ENCODE results near the gene DCLK3. TPM values are rescaled to one million over a fixed set of nuclear protein-coding genes. Genes with fewer than 3 reads are reported as not detected.
A peak's percentile ranks its signal among the peaks of the same experiment; 100 is the strongest.

Gene DCLK3
- total RNA-seq, 1 donor from 2014 or later, result not detected

- no peak overlapping the region for H3K4me3 Mint-ChIP-seq
- no peaks in the 10 kb centered on the region for H3K36me3 Mint-ChIP-seq (ENCODE audit: low read depth)
- peak; percentile 37 for DNase-seq
- H3K27ac Mint-ChIP-seq, result no peak overlapping the region
- H3K9me3 Mint-ChIP-seq, result no peaks in the 10 kb centered on the region
- intact Hi-C loops (cut with micrococcal nuclease), result no loop called here
- H3K27me3 Mint-ChIP-seq, result peaks cover 35% of the 10 kb centered on the region
- no peaks in the 10 kb centered on the region for H3K4me1 Mint-ChIP-seq
Measured at GRCh38 chr3:36786921-36787890, 22.9 kb upstream of the DCLK3 start.

- H3K27ac Mint-ChIP-seq, result no peak overlapping the region
- H3K27me3 Mint-ChIP-seq, result peaks cover 28% of the 10 kb centered on the region
- no peak overlapping the region for H3K4me3 Mint-ChIP-seq
- no peaks in the 10 kb centered on the region for H3K4me1 Mint-ChIP-seq
- intact Hi-C loops (cut with micrococcal nuclease), result no loop called here
- H3K36me3 Mint-ChIP-seq (ENCODE audit: low read depth), result no peaks in the 10 kb centered on the region
- no peaks in the 10 kb centered on the region for H3K9me3 Mint-ChIP-seq
- no peak for DNase-seq
Measured at GRCh38 chr3:36784138-36784635, 19.8 kb upstream of the DCLK3 start.

- Mint-ChIP-seq H3K36me3 (ENCODE audit: low read depth) (no peaks in the 10 kb centered on the region), H3K9me3 (no peaks in the 10 kb centered on the region), H3K4me1 (no peaks in the 10 kb centered on the region), H3K27ac (no peak overlapping the region), H3K27me3 (peaks cover 34% of the 10 kb centered on the region), H3K4me3 (no peak overlapping the region)
- intact Hi-C loops (cut with micrococcal nuclease), result no loop called here
- peak; percentile 46 for DNase-seq
Measured at GRCh38 chr3:36777424-36778218, 13.3 kb upstream of the DCLK3 start.

DNA sequence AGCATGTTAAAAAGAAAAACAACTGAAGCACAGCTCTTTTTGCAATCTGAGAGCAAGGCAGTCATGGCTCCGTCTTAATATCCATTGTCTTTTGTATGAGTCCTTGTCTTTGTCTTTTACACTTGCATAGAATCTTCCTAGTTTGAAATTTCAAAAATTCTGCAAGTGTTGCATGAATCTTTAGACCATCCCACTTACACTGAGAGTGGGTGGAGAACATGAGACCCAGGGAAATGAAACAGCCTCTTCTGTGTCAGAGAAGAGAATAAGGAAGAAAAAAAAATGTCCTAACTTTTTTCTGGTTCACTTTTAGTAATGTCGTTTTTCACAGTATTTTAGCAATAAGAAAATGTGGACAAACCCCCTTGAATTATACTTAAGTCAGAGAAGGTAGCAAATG lies 12.1 kb upstream of the DCLK3 start:
- no peaks in the 10 kb centered on the region for H3K36me3 Mint-ChIP-seq (ENCODE audit: low read depth)
- no peaks in the 10 kb centered on the region for H3K4me1 Mint-ChIP-seq
- peak; percentile 3 for DNase-seq
- intact Hi-C loops (cut with micrococcal nuclease), result no loop called here
- no peak overlapping the region for H3K27ac Mint-ChIP-seq
- peaks cover 32% of the 10 kb centered on the region for H3K27me3 Mint-ChIP-seq
- H3K4me3 Mint-ChIP-seq, result no peak overlapping the region
- H3K9me3 Mint-ChIP-seq, result no peaks in the 10 kb centered on the region

GRCh38 chr3:36774052-36774451 lies 9.7 kb upstream of the DCLK3 start:
- Mint-ChIP-seq H3K4me1 (no peaks in the 10 kb centered on the region), H3K9me3 (no peaks in the 10 kb centered on the region), H3K36me3 (ENCODE audit: low read depth) (no peaks in the 10 kb centered on the region), H3K27ac (no peak overlapping the region), H3K4me3 (no peak overlapping the region), H3K27me3 (peaks cover 46% of the 10 kb centered on the region)
- intact Hi-C loops (cut with micrococcal nuclease), result no loop called here
- DNase-seq, result peak; percentile 2

DNA sequence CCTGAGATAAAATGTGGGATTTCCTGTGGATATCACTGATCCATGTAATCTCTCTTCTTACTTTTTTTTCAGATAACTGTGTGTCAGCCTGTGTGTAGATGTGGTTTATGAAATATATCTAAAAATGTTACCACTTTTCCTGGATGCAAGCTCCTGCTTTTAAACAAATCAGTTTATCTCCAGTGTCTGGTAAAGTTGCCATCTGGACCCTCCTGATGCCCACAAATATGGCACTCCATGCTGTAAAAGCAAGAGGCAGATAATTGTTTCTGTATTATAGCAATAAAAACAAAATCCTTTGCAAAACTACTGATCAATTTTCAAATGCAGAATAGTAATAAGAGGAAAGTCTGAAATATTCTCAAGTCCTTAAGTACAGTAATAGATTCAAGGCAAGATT lies 7.6 kb upstream of the DCLK3 start:
- no peaks in the 10 kb centered on the region for H3K9me3 Mint-ChIP-seq
- H3K4me1 Mint-ChIP-seq, result no peaks in the 10 kb centered on the region
- no peak overlapping the region for H3K27ac Mint-ChIP-seq
- no peak for DNase-seq
- H3K27me3 Mint-ChIP-seq, result peaks cover 52% of the 10 kb centered on the region
- intact Hi-C loops (cut with micrococcal nuclease), result no loop called here
- no peak overlapping the region for H3K4me3 Mint-ChIP-seq
- H3K36me3 Mint-ChIP-seq (ENCODE audit: low read depth), result no peaks in the 10 kb centered on the region

DNA sequence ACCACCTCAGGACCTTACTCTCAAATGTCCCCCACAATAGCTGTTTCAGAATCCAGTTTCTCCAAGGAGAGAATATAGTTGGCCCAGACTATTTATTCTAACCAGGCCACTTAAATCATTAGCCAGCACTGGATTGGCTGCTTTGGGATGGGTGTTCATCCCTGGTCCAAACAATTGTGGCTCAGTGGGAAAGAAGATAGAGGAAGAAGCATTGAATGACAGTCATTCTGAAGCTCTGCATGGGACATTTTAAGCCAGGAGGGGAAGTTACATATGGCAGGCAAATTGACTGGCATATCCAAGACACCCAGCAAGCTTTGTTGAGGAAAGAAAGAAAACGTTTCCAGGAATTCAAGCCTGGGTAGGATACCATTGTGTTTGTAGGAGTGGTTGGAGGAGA lies 5.6 kb upstream of the DCLK3 start:
- intact Hi-C loops (cut with micrococcal nuclease), result no loop called here
- Mint-ChIP-seq H3K36me3 (ENCODE audit: low read depth) (no peaks in the 10 kb centered on the region), H3K4me1 (no peaks in the 10 kb centered on the region), H3K9me3 (no peaks in the 10 kb centered on the region), H3K27ac (no peak overlapping the region), H3K27me3 (peaks cover 53% of the 10 kb centered on the region), H3K4me3 (no peak overlapping the region)
- DNase-seq, result no peak

DNA sequence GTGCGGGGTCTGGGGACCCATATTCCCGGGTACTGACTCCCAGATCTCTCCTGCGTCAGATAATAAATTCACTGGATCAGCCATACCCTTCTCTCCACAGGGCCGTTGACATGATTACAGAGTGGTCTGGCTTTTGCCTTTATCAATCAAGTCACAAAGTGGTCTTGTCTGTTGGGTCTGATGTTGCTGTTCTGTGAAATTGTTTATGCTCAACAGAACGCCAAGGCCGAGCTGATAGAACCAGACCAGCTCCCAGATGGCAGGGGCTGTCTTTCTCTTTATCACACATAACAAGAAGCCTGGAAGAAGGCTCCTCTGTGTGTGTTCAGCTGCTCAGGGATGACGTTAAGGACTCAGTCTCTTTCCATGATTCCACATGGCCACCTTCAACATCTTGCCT lies 751 bp upstream of the DCLK3 start:
- Mint-ChIP-seq H3K4me3 (peak overlapping the region; percentile 72), H3K4me1 (peaks cover 2% of the 10 kb centered on the region), H3K9me3 (no peaks in the 10 kb centered on the region), H3K27ac (no peak overlapping the region), H3K36me3 (ENCODE audit: low read depth) (no peaks in the 10 kb centered on the region), H3K27me3 (peaks cover 68% of the 10 kb centered on the region)
- intact Hi-C loops (cut with micrococcal nuclease), result no loop called here
- DNase-seq, result no peak

DNA sequence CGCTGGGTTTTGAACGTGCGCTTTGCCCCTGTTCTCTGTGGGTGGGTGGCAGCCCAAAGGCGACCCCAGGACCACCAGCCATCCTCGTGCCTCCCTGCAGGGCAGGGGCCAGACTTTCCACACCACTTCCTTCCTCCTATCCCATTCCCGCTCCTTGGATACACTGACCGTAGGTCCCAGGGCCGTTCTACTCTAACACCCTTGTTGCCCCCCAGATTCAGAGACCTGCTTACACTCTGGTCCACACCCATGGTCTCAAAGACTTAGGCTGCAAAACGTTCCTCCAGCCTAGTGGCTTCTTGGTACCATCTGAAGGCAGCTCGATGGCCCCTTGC lies 318 bp upstream of the DCLK3 start:
- Mint-ChIP-seq H3K9me3 (no peaks in the 10 kb centered on the region), H3K4me1 (peaks cover 2% of the 10 kb centered on the region), H3K36me3 (ENCODE audit: low read depth) (no peaks in the 10 kb centered on the region), H3K4me3 (peak overlapping the region; percentile 72), H3K27ac (no peak overlapping the region), H3K27me3 (peaks cover 71% of the 10 kb centered on the region)
- intact Hi-C loops (cut with micrococcal nuclease), result no loop called here
- DNase-seq, result no peak

GRCh38 chr3:36762918-36763849 lies 1.2 kb downstream of the DCLK3 start:
- intact Hi-C loops (cut with micrococcal nuclease), result no loop called here
- peaks cover 68% of the 10 kb centered on the region for H3K27me3 Mint-ChIP-seq
- peak overlapping the region; percentile 41 for H3K4me3 Mint-ChIP-seq
- no peak overlapping the region for H3K27ac Mint-ChIP-seq
- H3K4me1 Mint-ChIP-seq, result peaks cover 2% of the 10 kb centered on the region
- H3K9me3 Mint-ChIP-seq, result no peaks in the 10 kb centered on the region
- DNase-seq, result no peak
- H3K36me3 Mint-ChIP-seq (ENCODE audit: low read depth), result no peaks in the 10 kb centered on the region

GRCh38 chr3:36761779-36762178 lies 2.6 kb downstream of the DCLK3 start:
- Mint-ChIP-seq H3K27me3 (peaks cover 62% of the 10 kb centered on the region), H3K27ac (no peak overlapping the region), H3K9me3 (no peaks in the 10 kb centered on the region), H3K4me3 (no peak overlapping the region), H3K36me3 (ENCODE audit: low read depth) (no peaks in the 10 kb centered on the region), H3K4me1 (peaks cover 2% of the 10 kb centered on the region)
- no peak for DNase-seq
- intact Hi-C loops (cut with micrococcal nuclease), result no loop called here

DNA sequence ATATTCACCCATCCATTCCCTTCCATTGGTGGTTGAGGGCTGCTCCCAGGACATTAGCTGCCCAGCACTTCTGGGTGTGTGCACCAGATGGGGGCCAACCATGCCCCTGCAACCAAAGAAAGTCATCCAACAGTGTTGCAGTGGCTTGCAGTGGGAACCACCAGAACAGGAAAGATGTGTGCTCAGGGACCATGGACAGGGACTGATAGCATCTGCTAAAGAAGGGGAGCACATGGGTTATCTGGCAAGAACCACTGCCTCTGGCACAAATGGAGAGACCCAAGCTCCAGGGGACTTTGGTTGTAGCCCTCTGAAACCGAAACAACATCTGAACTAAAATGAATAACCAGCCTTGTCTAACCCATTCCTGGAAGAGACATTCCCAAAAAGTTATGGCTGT lies 8.1 kb downstream of the DCLK3 start:
- no peak for DNase-seq
- H3K4me3 Mint-ChIP-seq, result no peak overlapping the region
- H3K27me3 Mint-ChIP-seq, result peaks cover 28% of the 10 kb centered on the region
- H3K4me1 Mint-ChIP-seq, result no peaks in the 10 kb centered on the region
- intact Hi-C loops (cut with micrococcal nuclease), result no loop called here
- H3K36me3 Mint-ChIP-seq (ENCODE audit: low read depth), result no peaks in the 10 kb centered on the region
- H3K9me3 Mint-ChIP-seq, result no peaks in the 10 kb centered on the region
- H3K27ac Mint-ChIP-seq, result no peak overlapping the region

GRCh38 chr3:36751326-36751725 lies 13.0 kb downstream of the DCLK3 start:
- no peak overlapping the region for H3K4me3 Mint-ChIP-seq
- H3K4me1 Mint-ChIP-seq, result no peaks in the 10 kb centered on the region
- intact Hi-C loops (cut with micrococcal nuclease), result no loop called here
- no peaks in the 10 kb centered on the region for H3K36me3 Mint-ChIP-seq (ENCODE audit: low read depth)
- no peak for DNase-seq
- H3K27me3 Mint-ChIP-seq, result peaks cover 12% of the 10 kb centered on the region
- H3K27ac Mint-ChIP-seq, result no peak overlapping the region
- H3K9me3 Mint-ChIP-seq, result no peaks in the 10 kb centered on the region
